Measurements from ENCODE around the gene B4GALT6. TPM values are rescaled to one million over a fixed set of nuclear protein-coding genes. Genes with fewer than 3 reads are reported as not detected.
A peak's percentile ranks its signal among the peaks of the same experiment; 100 is the strongest.

B4GALT6 gene
- total RNA-seq, 5 donors from 2014 or later (not counting 1 experiment from before 2014, with no cell fraction given), result 0.25 to 1.5 (median 1.2) TPM

DNA sequence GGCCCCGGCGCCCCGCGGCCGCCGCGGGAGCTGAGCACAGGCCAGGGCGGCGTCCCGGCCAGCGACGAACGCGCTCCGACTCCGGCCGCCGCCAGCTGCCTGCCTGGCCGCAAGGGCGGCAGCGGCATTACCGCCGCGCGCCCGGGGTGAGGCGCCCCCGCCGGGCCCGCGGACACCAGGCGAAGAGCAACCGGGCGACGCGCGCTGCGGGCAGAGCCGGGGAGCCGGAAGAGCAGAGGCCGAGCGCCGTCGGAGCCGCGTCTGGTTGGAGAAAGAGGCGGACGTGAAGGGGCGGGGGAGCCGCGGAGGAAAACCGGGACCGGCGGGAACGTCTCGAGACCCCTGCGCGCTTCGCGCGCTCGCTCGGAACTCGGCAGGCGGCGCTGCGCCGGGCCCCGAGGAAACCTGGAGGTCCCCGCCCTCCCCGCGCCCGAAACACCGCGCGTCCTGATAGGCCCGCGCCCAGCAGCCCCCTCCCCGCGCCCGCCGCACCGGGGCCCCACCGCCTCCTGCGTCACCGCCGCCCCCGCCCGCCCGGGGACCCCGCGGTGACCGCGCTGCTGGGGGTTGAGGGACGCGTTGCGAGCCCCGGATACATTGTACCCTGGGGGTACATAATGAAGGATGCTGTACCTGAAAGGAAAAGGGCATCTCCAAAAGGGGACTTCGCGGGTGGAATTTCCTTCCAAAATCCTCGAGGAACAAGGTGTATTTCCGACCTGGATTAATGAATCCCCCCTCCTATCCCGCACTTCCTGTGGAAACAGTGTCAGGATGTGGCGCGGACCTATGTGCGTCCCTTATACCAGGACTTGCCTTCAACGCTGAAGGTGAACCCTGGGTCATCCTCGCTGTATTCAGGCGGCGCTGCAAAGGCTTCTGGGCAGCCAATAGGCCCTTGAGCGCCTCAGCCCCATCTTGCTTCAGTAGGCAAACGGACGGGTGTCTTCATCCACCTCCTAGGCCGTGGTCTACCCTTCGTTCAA lies 1.0 kb upstream of the B4GALT6 start:
- ATAC-seq (replicated peaks in 1 of 4), result peak; percentile 72 to 80 (median 74)
- Histone ChIP-seq H3K4me1 (ENCODE audit: control insufficient read depth in 1 of 2, extremely low read depth in 1 of 2, insufficient read depth in 2 of 2, low read length in 2 of 2) (peaks cover 3 to 17% of the 10 kb centered on the region in 2 experiments), H3K36me3 (ENCODE audit: control insufficient read depth in 2 of 2, extremely low read depth in 1 of 2, insufficient read depth in 1 of 2, low read length in 1 of 2) (no peaks in the 10 kb centered on the region), H3K27ac (ENCODE audit: low read length) (peak overlapping the region; percentile 27), H3K9me3 (no peaks in the 10 kb centered on the region), H3K4me3 (ENCODE audit: control insufficient read depth in 1 of 2, extremely low read depth in 1 of 2, low read length in 1 of 2) (peak overlapping the region; percentile 44 to 77), H3K27me3 (replicated peaks in 1 of 2; ENCODE audit: control insufficient read depth in 2 of 2, extremely low read depth in 1 of 2, insufficient read depth in 2 of 2, low read length in 1 of 2) (peaks cover 0 to 24% of the 10 kb centered on the region in 2 experiments)
- peaks cover 12 to 44% of the 10 kb centered on the region in 2 donors for H3K27me3 Mint-ChIP-seq
- WGBS (ENCODE audit: insufficient coverage), result 1% methylated on average over 110 of the region's 115 CpGs
- no peak overlapping the region for H3K27ac Mint-ChIP-seq
- ChIA-PET POLR2A (interaction anchor here in 1 of 2 donors (0.6 kb wide), 1 partner anchor 51 kb away, joined by 3 read pairs; no protein-coding TSS in a partner anchor), CTCF (no interaction called here)
- no peaks in the 10 kb centered on the region for H3K9me3 Mint-ChIP-seq
- peaks cover 14 to 15% (median 14%) of the 10 kb centered on the region in 3 donors for H3K4me1 Mint-ChIP-seq
- peak overlapping the region; percentile 76 to 98 (median 80) for H3K4me3 Mint-ChIP-seq
- no peaks in the 10 kb centered on the region for H3K36me3 Mint-ChIP-seq
- peak in 31 of 35 experiments; percentile 5 to 72 (median 24) for DNase-seq

GRCh38 chr18:31683968-31684278 lies 458 bp downstream of the B4GALT6 start:
- H3K27me3 Mint-ChIP-seq, result peaks cover 16 to 49% of the 10 kb centered on the region in 2 donors
- H3K27ac Mint-ChIP-seq, result peak overlapping the region in 1 of 2 donors; percentile 47
- ATAC-seq (replicated peaks in 1 of 4) (no peak), DNase-seq (no peak)
- H3K4me1 Mint-ChIP-seq, result peaks cover 14 to 15% (median 14%) of the 10 kb centered on the region in 3 donors
- Histone ChIP-seq H3K36me3 (ENCODE audit: control insufficient read depth in 2 of 2, extremely low read depth in 1 of 2, insufficient read depth in 1 of 2, low read length in 1 of 2) (no peaks in the 10 kb centered on the region), H3K27me3 (replicated peaks in 1 of 2; ENCODE audit: control insufficient read depth in 2 of 2, extremely low read depth in 1 of 2, insufficient read depth in 2 of 2, low read length in 1 of 2) (peaks cover 0 to 20% of the 10 kb centered on the region in 2 experiments), H3K9me3 (no peaks in the 10 kb centered on the region), H3K27ac (ENCODE audit: low read length) (no peak overlapping the region), H3K4me1 (ENCODE audit: control insufficient read depth in 1 of 2, extremely low read depth in 1 of 2, insufficient read depth in 2 of 2, low read length in 2 of 2) (peaks cover 3 to 17% of the 10 kb centered on the region in 2 experiments), H3K4me3 (ENCODE audit: control insufficient read depth in 1 of 2, extremely low read depth in 1 of 2, low read length in 1 of 2) (peak overlapping the region; percentile 34 to 57)
- ChIA-PET POLR2A (no interaction called here), CTCF (no interaction called here)
- 22% methylated on average over 4 of the region's 9 CpGs for WGBS (ENCODE audit: insufficient coverage)
- H3K9me3 Mint-ChIP-seq, result no peaks in the 10 kb centered on the region
- peak overlapping the region; percentile 75 to 98 (median 88) for H3K4me3 Mint-ChIP-seq
- no peaks in the 10 kb centered on the region for H3K36me3 Mint-ChIP-seq

- peak overlapping the region in 2 of 3 donors; percentile 17 to 98 for H3K4me3 Mint-ChIP-seq
- peaks cover 14 to 15% (median 14%) of the 10 kb centered on the region in 3 donors for H3K4me1 Mint-ChIP-seq
- ATAC-seq (replicated peaks in 1 of 4), result no peak
- H3K36me3 Mint-ChIP-seq, result no peaks in the 10 kb centered on the region
- WGBS (ENCODE audit: insufficient coverage), result no CpG with 5 or more reads among the region's 5 CpGs
- H3K27me3 ChIP-seq (replicated peaks in 1 of 2; ENCODE audit: control insufficient read depth in 2 of 2, extremely low read depth in 1 of 2, insufficient read depth in 2 of 2, low read length in 1 of 2), result peaks cover 0 to 23% of the 10 kb centered on the region in 2 experiments
- H3K27ac ChIP-seq (ENCODE audit: low read length), result no peak overlapping the region
- H3K9me3 Mint-ChIP-seq, result no peaks in the 10 kb centered on the region
- no peaks in the 10 kb centered on the region for H3K9me3 ChIP-seq
- POLR2A ChIA-PET, result no interaction called here
- H3K4me3 ChIP-seq (ENCODE audit: control insufficient read depth in 1 of 2, extremely low read depth in 1 of 2, low read length in 1 of 2), result no peak overlapping the region
- DNase-seq, result no peak
- no peaks in the 10 kb centered on the region for H3K36me3 ChIP-seq (ENCODE audit: control insufficient read depth in 2 of 2, extremely low read depth in 1 of 2, insufficient read depth in 1 of 2, low read length in 1 of 2)
- CTCF ChIA-PET, result interaction anchor here in 1 of 2 donors (0.6 to 0.9 kb wide), 2 partner anchors 32 to 130 kb away, joined by 3 to 4 read pairs; no protein-coding TSS in a partner anchor
- H3K27me3 Mint-ChIP-seq, result peaks cover 16 to 53% of the 10 kb centered on the region in 2 donors
- H3K4me1 ChIP-seq (ENCODE audit: control insufficient read depth in 1 of 2, extremely low read depth in 1 of 2, insufficient read depth in 2 of 2, low read length in 2 of 2), result peaks cover 3 to 17% of the 10 kb centered on the region in 2 experiments
- H3K27ac Mint-ChIP-seq, result no peak overlapping the region
Measured at GRCh38 chr18:31683106-31683505, 1.3 kb downstream of the B4GALT6 start.

DNA sequence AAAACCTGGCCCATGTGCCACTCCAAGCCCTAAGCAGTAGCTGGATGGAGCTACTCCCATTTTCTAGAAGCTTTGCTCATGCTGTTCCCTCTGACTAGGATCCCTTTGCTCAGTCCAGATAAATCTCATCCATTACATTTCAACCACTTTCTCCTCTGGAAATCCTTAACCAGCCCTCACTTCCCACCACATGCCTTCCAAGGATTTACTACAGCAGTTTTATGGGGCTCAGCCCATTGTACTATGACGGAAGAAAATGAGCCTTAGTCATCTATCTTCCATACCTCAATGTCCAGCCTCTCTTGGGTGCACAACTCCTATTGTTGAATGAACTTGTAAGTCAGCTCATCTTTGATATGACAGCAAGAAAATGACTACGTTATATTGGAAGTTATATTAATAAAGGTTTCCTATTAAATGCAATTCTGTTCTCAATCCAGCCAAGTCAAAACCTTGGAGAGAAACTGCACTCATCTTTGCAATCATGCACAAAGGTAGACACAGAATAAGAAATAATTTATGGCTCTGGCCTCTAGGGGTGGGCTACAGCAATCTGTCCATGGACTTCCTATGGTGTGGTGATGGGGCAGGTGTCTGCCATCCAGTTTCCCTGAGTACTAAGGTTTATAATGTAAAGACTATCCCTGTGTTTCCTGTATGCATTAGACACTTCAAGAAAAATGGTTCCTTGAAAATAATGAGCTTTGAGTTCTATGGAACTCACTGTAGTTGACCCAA lies 3.4 kb downstream of the B4GALT6 start:
- no peak overlapping the region for H3K27ac Mint-ChIP-seq
- Histone ChIP-seq H3K9me3 (no peaks in the 10 kb centered on the region), H3K27me3 (replicated peaks in 1 of 2; ENCODE audit: control insufficient read depth in 2 of 2, extremely low read depth in 1 of 2, insufficient read depth in 2 of 2, low read length in 1 of 2) (peaks cover 0 to 28% of the 10 kb centered on the region in 2 experiments), H3K4me3 (ENCODE audit: control insufficient read depth in 1 of 2, extremely low read depth in 1 of 2, low read length in 1 of 2) (no peak overlapping the region), H3K27ac (ENCODE audit: low read length) (no peak overlapping the region), H3K36me3 (ENCODE audit: control insufficient read depth in 2 of 2, extremely low read depth in 1 of 2, insufficient read depth in 1 of 2, low read length in 1 of 2) (no peaks in the 10 kb centered on the region), H3K4me1 (ENCODE audit: control insufficient read depth in 1 of 2, extremely low read depth in 1 of 2, insufficient read depth in 2 of 2, low read length in 2 of 2) (peaks cover 3 to 13% of the 10 kb centered on the region in 2 experiments)
- POLR2A ChIA-PET, result no interaction called here
- H3K9me3 Mint-ChIP-seq, result no peaks in the 10 kb centered on the region
- no CpG with 5 or more reads among the region's 2 CpGs for WGBS (ENCODE audit: insufficient coverage)
- DNase-seq, result peak in 1 of 35 experiments; percentile 22
- no peak overlapping the region for H3K4me3 Mint-ChIP-seq
- H3K27me3 Mint-ChIP-seq, result peaks cover 16 to 43% of the 10 kb centered on the region in 2 donors
- H3K36me3 Mint-ChIP-seq, result no peaks in the 10 kb centered on the region
- CTCF ChIA-PET, result interaction anchor here in 1 of 2 donors (0.7 kb wide), 1 partner anchor 1214 kb away, joined by 3 read pairs; no protein-coding TSS in a partner anchor
- ATAC-seq (replicated peaks in 1 of 4), result no peak
- H3K4me1 Mint-ChIP-seq, result peaks cover 12 to 13% (median 12%) of the 10 kb centered on the region in 3 donors

DNA sequence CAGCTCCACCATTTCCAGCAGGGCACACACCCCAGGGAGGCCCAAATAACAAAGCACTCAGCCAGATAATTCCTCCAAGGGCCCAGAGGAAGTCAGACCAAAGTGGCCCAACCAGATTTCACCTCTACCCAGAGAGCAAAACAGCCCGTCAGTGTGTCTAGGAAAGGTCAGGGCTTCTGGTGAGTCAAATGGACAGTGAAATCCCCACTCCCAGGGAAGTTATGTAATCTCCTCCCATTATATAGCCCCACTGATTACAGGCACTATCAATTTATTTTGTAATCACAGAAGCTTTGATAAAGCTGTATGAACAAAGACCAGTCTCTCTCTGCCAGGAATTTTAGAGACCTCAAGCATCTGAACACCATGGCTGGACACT lies 4.0 kb downstream of the B4GALT6 start:
- ChIA-PET POLR2A (no interaction called here), CTCF (interaction anchor here in 1 of 2 donors (0.7 kb wide), 1 partner anchor 1213 kb away, joined by 3 read pairs; no protein-coding TSS in a partner anchor)
- peaks cover 0 to 23% of the 10 kb centered on the region in 2 experiments for H3K27me3 ChIP-seq (replicated peaks in 1 of 2; ENCODE audit: control insufficient read depth in 2 of 2, extremely low read depth in 1 of 2, insufficient read depth in 2 of 2, low read length in 1 of 2)
- WGBS (ENCODE audit: insufficient coverage), result no CpG with 5 or more reads among the region's 1 CpG
- no peaks in the 10 kb centered on the region for H3K9me3 Mint-ChIP-seq
- no peaks in the 10 kb centered on the region for H3K9me3 ChIP-seq
- peaks cover 16 to 38% of the 10 kb centered on the region in 2 donors for H3K27me3 Mint-ChIP-seq
- H3K27ac ChIP-seq (ENCODE audit: low read length), result no peak overlapping the region
- no peaks in the 10 kb centered on the region for H3K36me3 ChIP-seq (ENCODE audit: control insufficient read depth in 2 of 2, extremely low read depth in 1 of 2, insufficient read depth in 1 of 2, low read length in 1 of 2)
- H3K4me3 ChIP-seq (ENCODE audit: control insufficient read depth in 1 of 2, extremely low read depth in 1 of 2, low read length in 1 of 2), result no peak overlapping the region
- ATAC-seq (replicated peaks in 1 of 4) (no peak), DNase-seq (no peak)
- no peak overlapping the region for H3K27ac Mint-ChIP-seq
- peaks cover 7 to 8% (median 7%) of the 10 kb centered on the region in 3 donors for H3K4me1 Mint-ChIP-seq
- no peak overlapping the region for H3K4me3 Mint-ChIP-seq
- H3K4me1 ChIP-seq (ENCODE audit: control insufficient read depth in 1 of 2, extremely low read depth in 1 of 2, insufficient read depth in 2 of 2, low read length in 2 of 2), result peaks cover 0 to 8% of the 10 kb centered on the region in 2 experiments
- no peaks in the 10 kb centered on the region for H3K36me3 Mint-ChIP-seq

All from T-cell (primary cell).